PFSK-1 (cell line): ENCODE results near the gene SPOCK3.

ENCODE experiments used
- SIN3A ChIP-seq: IDR thresholded peaks from 2 replicates; pipeline ENCODE4 v1.6.1; 2012; ENCODE audit warnings: mild to moderate bottlenecking, low read length, moderate library complexity, borderline replicate concordance; ENCODE audit not compliant: insufficient read depth
- TAF1 ChIP-seq: IDR thresholded peaks from 2 replicates; pipeline ENCODE4 v1.6.1; 2012; ENCODE audit warnings: low read length, control low read depth, borderline replicate concordance; ENCODE audit not compliant: insufficient read depth
- TF ChIP-seq, protein P1 (sequence below), 2 experiments: IDR thresholded peaks; 2 replicates each; pipeline versions ENCODE4 v1.6.1 to v1.8.0; 2011 to 2012; ENCODE audit warnings: low read depth in 2 of 2, low read length in 2 of 2, control low read depth in 1 of 2, inconsistent platforms in 1 of 2, mild to moderate bottlenecking in 1 of 2, moderate library complexity in 1 of 2; ENCODE audit not compliant: insufficient read depth in 1 of 2

DNA sequence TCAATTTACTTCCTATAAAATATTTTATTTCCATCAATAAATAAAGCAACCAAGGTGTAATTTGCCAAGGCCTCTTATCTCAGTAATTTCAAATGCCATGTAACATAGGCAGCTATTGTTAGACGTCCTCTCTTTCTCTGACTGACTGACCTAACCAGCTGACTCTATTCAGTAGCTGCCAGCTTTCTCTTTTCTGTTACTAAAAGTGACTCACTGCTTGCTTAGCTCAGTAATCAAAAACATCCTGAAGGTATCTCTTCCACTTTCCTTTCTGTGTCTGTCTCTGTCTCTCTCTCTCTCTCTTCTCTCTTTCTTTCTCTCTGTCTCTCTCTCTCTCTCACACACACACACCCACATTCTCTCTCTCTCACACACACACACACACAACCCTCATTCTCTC lies 134.2 kb downstream of the SPOCK3 start:
- no peak for TF ChIP-seq SIN3A
- no peak for TF ChIP-seq TAF1
- TF ChIP-seq, protein P1, sequence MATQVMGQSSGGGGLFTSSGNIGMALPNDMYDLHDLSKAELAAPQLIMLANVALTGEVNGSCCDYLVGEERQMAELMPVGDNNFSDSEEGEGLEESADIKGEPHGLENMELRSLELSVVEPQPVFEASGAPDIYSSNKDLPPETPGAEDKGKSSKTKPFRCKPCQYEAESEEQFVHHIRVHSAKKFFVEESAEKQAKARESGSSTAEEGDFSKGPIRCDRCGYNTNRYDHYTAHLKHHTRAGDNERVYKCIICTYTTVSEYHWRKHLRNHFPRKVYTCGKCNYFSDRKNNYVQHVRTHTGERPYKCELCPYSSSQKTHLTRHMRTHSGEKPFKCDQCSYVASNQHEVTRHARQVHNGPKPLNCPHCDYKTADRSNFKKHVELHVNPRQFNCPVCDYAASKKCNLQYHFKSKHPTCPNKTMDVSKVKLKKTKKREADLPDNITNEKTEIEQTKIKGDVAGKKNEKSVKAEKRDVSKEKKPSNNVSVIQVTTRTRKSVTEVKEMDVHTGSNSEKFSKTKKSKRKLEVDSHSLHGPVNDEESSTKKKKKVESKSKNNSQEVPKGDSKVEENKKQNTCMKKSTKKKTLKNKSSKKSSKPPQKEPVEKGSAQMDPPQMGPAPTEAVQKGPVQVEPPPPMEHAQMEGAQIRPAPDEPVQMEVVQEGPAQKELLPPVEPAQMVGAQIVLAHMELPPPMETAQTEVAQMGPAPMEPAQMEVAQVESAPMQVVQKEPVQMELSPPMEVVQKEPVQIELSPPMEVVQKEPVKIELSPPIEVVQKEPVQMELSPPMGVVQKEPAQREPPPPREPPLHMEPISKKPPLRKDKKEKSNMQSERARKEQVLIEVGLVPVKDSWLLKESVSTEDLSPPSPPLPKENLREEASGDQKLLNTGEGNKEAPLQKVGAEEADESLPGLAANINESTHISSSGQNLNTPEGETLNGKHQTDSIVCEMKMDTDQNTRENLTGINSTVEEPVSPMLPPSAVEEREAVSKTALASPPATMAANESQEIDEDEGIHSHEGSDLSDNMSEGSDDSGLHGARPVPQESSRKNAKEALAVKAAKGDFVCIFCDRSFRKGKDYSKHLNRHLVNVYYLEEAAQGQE (IDR thresholded peaks at IDR 0.05; ENCODE audit: insufficient read depth in 1 of 2, low read depth in 2 of 2, low read length in 2 of 2) = no peak
